Common myeloid progenitor, CD34-positive (primary cell): ENCODE measurements around the gene GCGR.

Experiments used
- CTCF ChIA-PET: fragments of 350-600 bp; sonication (Branson Sonifier 250); formaldehyde crosslinking; loops from one replicate; lab custom pipeline; 2021; ENCODE audit warnings: antibody characterized with exemption; lab: Charles Lee
- POLR2A ChIA-PET: fragments of 350-600 bp; sonication (Branson Sonifier 250); formaldehyde crosslinking; loops from one replicate; lab custom pipeline; 2021; ENCODE audit warnings: antibody characterized with exemption; lab: Charles Lee
- DNase-seq, 3 donors: peaks; one replicate each; pipeline versions ENCODE4 v3.0.0 to v3.0.0-alpha.2; 2013
- H3K27ac ChIP-seq, 2 experiments: 1 replicate in 1 of 2; 2 replicates in 1 of 2; pipeline ENCODE4 v1.7.0; 2013; ENCODE audit warnings: inconsistent platforms in 2 of 2, low read length in 2 of 2, mild to moderate bottlenecking in 2 of 2, low read depth in 1 of 2, moderate library complexity in 1 of 2; ENCODE audit not compliant: severe bottlenecking in 2 of 2, insufficient read depth in 1 of 2, poor library complexity in 1 of 2
- H3K27me3 ChIP-seq, 5 experiments: replicated peaks in 2 of 5; 1 replicate in 3 of 5; 2 replicates in 2 of 5; pipeline versions ENCODE4 v1.6.1 to v1.7.0; 2013; ENCODE audit warnings: low read length in 4 of 5, mild to moderate bottlenecking in 2 of 5, moderate library complexity in 2 of 5, inconsistent platforms in 1 of 5; ENCODE audit not compliant: insufficient read depth in 5 of 5, control insufficient read depth in 4 of 5
- H3K36me3 ChIP-seq, 4 experiments: 1 replicate in 2 of 4; 2 replicates in 2 of 4; pipeline versions ENCODE4 v1.6.1 to v1.7.0; 2013; ENCODE audit warnings: low read length in 3 of 4, control low read depth in 1 of 4, mild to moderate bottlenecking in 1 of 4; ENCODE audit not compliant: control insufficient read depth in 4 of 4, insufficient read depth in 4 of 4
- H3K4me1 ChIP-seq, 4 experiments: 1 replicate in 3 of 4; 2 replicates in 1 of 4; pipeline versions ENCODE4 v1.6.1 to v1.7.1; 2013; ENCODE audit warnings: low read length in 3 of 4, mild to moderate bottlenecking in 3 of 4, control low read depth in 1 of 4, inconsistent platforms in 1 of 4, moderate library complexity in 1 of 4; ENCODE audit not compliant: control insufficient read depth in 4 of 4, insufficient read depth in 4 of 4; ENCODE audit errors: control extremely low read depth in 1 of 4
- H3K4me3 ChIP-seq, 7 experiments: 1 replicate in 4 of 7; 2 replicates in 3 of 7; pipeline versions ENCODE4 v1.5.1 to v1.7.0; 2013; ENCODE audit warnings: mild to moderate bottlenecking in 7 of 7, low read length in 6 of 7, moderate library complexity in 6 of 7, inconsistent platforms in 2 of 7, low read depth in 2 of 7, control low read depth in 1 of 7; ENCODE audit not compliant: insufficient read depth in 4 of 7, control insufficient read depth in 1 of 7; ENCODE audit errors: extremely low read depth in 1 of 7
- H3K9me3 ChIP-seq, 5 experiments: 1 replicate in 4 of 5; 2 replicates in 1 of 5; pipeline versions ENCODE4 v1.6.1 to v1.7.1; 2013; ENCODE audit warnings: low read length in 4 of 5, mild to moderate bottlenecking in 2 of 5, inconsistent platforms in 1 of 5, low read depth in 1 of 5, moderate library complexity in 1 of 5; ENCODE audit not compliant: control insufficient read depth in 4 of 5, insufficient read depth in 2 of 5; ENCODE audit errors: control extremely low read depth in 1 of 5
- WGBS: methylation state at CpG from one replicate; pipeline ENCODE4 v1.1.5; 2013; ENCODE audit not compliant: insufficient coverage; 5-methylcytosine and 5-hydroxymethylcytosine counted together

The GCGR gene

DNA sequence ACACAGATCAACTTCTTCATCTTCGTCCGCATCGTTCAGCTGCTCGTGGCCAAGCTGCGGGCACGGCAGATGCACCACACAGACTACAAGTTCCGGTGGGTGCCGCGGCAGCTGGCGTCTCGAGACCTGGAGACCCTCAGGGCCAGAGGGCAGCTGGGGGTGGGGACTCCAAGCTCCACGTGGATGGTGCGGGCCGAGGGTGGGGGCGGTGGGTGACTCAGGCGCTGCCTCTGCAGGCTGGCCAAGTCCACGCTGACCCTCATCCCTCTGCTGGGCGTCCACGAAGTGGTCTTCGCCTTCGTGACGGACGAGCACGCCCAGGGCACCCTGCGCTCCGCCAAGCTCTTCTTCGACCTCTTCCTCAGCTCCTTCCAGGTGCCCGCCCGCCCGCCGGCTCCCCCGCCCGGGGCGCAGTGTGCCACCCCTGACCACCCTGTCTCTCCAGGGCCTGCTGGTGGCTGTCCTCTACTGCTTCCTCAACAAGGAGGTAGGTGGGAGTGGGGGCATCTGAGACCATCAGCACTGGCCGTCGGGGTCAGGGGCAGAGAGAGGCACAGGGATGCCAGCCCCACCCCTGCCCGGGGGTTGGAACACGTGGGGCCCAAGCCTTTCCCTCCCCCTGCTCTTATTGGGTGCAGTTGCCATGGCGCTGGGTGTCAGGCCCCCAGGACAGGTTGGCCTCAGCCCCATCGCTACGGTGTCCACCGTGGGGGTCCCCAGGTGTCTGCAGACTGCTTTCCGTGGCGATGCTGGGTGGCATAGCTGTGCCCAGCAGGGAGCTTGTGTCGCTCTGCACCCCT, 8.8 kb downstream of the GCGR start:
- no peaks in the 10 kb centered on the region for H3K4me1 ChIP-seq
- 95% methylated on average over 35 of the region's 45 CpGs for whole genome bisulfite sequencing
- no peak for DNase-seq
- ChIA-PET POLR2A (interaction anchor here (0.6 kb wide), 1 partner anchor 119 kb away, joined by 3 read pairs; no protein-coding TSS in a partner anchor), CTCF (interaction anchor here (0.5 to 1.3 kb wide), 3 partner anchors 13 to 67 kb away, joined by 3 to 4 read pairs (median 3); no protein-coding TSS in a partner anchor)
- H3K27ac ChIP-seq, result no peak overlapping the region
- no peaks in the 10 kb centered on the region for H3K36me3 ChIP-seq
- no peak overlapping the region for H3K4me3 ChIP-seq
- H3K27me3 ChIP-seq, result peaks cover 0 to 38% (median 8%) of the 10 kb centered on the region in 5 experiments
- no peaks in the 10 kb centered on the region for H3K9me3 ChIP-seq

DNA sequence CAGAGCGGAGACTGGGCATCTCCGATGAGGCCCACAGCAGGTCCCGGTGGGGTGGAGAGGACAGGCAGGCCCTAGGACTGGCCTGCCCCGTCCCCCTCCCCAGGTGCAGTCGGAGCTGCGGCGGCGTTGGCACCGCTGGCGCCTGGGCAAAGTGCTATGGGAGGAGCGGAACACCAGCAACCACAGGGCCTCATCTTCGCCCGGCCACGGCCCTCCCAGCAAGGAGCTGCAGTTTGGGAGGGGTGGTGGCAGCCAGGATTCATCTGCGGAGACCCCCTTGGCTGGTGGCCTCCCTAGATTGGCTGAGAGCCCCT, 9.4 kb downstream of the GCGR start:
- Histone ChIP-seq H3K36me3 (no peaks in the 10 kb centered on the region), H3K27ac (no peak overlapping the region), H3K4me1 (no peaks in the 10 kb centered on the region), H3K27me3 (peaks cover 0 to 38% (median 7%) of the 10 kb centered on the region in 5 experiments), H3K4me3 (no peak overlapping the region), H3K9me3 (no peaks in the 10 kb centered on the region)
- ChIA-PET POLR2A (interaction anchor here (0.6 kb wide), 1 partner anchor 120 kb away, joined by 3 read pairs; no protein-coding TSS in a partner anchor), CTCF (interaction anchor here (0.5 to 1.2 kb wide), 2 partner anchors 13 to 67 kb away, joined by 3 read pairs; no protein-coding TSS in a partner anchor)
- 96% methylated on average over 14 of the region's 15 CpGs for WGBS
- DNase-seq, result no peak

DNA sequence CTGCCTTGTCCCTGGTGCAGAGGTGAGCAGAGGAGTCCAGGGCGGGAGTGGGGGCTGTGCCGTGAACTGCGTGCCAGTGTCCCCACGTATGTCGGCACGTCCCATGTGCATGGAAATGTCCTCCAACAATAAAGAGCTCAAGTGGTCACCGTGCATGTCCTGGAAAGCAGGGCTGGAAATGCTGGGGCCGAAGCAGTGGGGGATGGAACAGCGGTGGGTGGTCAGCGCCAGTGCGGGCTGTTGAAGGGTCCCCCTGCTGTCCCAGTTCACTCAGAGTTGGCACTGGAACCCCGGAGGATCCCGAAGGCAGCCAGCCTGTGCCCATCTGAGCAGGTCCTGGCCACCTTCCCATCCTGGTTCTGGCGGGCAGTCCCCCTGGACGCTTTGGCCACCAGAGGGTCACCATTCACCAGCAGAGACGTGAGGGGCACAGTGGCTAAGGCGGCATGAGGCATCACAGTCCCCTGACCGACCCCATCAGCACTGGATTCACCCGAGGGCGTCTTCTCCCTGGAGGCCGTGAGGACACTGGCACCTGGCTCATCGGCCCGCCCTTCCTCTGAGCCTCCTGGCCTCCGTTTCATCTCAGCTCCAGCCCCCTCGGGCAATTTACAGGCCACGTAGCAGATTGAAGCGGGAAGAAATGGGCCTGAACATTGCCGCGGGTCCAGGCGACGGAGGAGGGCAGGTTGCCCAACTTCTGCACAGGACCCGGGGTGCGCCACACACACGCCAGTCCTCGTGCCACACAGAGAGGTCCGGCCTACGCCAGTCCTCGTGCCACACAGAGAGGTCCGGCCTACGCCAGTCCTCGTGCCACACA, 10.1 kb downstream of the GCGR start:
- Histone ChIP-seq H3K27me3 (peaks cover 0 to 35% (median 8%) of the 10 kb centered on the region in 5 experiments), H3K4me3 (no peak overlapping the region), H3K9me3 (no peaks in the 10 kb centered on the region), H3K4me1 (no peaks in the 10 kb centered on the region), H3K27ac (no peak overlapping the region), H3K36me3 (no peaks in the 10 kb centered on the region)
- ChIA-PET POLR2A (interaction anchor here (0.5 kb wide), 1 partner anchor 11 kb away, joined by 3 read pairs; no protein-coding TSS in a partner anchor), CTCF (interaction anchor here (1.6 kb wide), 1 partner anchor 83 kb away, joined by 5 read pairs; no protein-coding TSS in a partner anchor)
- no peak for DNase-seq
- 96% methylated on average over 26 of the region's 41 CpGs for WGBS

DNA sequence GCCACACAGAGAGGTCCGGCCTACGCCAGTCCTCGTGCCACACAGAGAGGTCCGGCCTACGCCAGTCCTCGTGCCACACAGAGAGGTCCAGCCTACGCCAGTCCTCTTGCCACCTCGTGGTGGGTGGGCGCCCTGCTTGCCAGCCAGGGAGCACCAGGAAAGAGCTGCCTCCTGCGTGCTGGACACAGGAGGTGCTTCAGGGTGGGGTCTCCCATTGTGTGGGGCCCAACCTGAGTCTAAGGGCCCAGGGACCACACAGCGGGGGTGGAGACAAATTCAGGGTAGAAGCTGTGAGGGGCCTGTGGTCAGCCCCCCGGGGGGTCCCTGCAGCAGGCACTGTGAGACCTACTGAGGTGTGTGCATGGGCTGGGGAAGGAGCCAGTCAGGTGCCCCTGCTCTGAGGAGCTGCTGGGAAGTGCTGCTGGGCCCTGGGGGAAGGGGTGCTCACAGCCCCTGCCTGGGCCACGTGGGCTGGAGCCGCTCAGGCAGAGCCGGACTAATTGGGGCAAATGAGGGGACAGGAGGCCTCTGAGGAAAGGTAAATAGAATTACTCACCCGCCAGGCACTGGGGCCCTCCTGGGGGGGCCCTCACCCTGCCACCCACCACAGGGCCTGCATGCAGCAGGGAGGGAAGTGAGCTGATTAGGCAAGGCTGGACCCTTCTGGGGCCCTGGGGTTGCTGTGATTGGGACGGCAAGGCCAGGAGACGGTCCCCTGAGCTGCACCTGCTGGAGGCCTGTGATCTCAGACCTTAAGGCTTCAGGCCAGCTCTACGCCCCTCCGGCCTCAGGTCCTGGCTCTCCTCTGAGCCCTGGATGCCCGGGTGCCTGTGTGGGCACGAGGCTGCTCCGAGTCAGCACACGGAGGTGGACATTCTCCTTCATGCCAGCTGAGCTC, 11.0 kb downstream of the GCGR start:
- no peaks in the 10 kb centered on the region for H3K9me3 ChIP-seq
- H3K4me3 ChIP-seq, result no peak overlapping the region
- CTCF ChIA-PET, result interaction anchor here (1.6 kb wide), 1 partner anchor 84 kb away, joined by 5 read pairs; no protein-coding TSS in a partner anchor
- H3K27ac ChIP-seq, result no peak overlapping the region
- DNase-seq, result no peak
- WGBS, result 93% methylated on average over 16 of the region's 24 CpGs
- no peaks in the 10 kb centered on the region for H3K4me1 ChIP-seq
- peaks cover 0 to 35% (median 3%) of the 10 kb centered on the region in 5 experiments for H3K27me3 ChIP-seq
- POLR2A ChIA-PET, result no interaction called here
- H3K36me3 ChIP-seq, result no peaks in the 10 kb centered on the region

DNA sequence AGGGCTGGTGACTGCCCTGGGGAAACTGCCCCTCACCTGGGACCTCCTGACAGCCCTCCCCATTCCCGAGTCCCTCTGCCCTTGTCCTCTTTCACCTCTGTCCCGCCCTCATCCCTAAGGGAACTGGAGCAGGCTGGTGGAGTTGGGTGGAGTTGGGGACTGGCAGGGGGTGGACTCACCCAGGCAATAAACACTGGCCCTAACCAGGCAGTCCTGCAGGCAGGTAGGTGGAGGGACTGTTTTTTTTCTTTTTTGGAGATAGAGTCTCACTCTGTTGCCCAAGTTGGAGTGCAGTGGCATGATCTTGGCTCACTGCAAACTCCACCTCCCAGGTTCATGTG, 11.7 kb downstream of the GCGR start:
- POLR2A ChIA-PET, result no interaction called here
- CTCF ChIA-PET, result interaction anchor here (1.6 kb wide), 1 partner anchor 85 kb away, joined by 5 read pairs; no protein-coding TSS in a partner anchor
- Histone ChIP-seq H3K27ac (no peak overlapping the region), H3K9me3 (no peaks in the 10 kb centered on the region), H3K36me3 (no peaks in the 10 kb centered on the region), H3K4me3 (no peak overlapping the region), H3K4me1 (no peaks in the 10 kb centered on the region), H3K27me3 (peaks cover 0 to 29% (median 3%) of the 10 kb centered on the region in 5 experiments)
- no peak for DNase-seq
- no CpG with 5 or more reads among the region's 2 CpGs for WGBS

DNA sequence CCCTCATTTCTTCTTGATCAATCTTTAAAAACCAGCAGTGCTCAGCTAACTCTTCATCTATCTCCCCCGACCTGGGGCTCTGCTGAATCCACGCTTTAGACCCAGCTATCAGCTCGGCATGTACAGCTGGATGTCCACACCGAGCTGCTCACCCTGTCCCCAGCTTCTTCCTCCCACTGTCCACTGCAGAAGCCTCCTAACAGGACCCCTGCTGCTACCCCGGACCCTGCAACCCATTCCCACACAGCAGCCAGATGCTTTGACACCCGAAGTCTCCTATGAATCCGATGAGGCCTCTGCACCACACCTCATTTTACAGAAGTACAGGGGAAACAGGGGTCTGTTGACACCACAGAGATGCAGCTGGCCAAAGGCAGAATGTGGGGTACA, 13.8 kb downstream of the GCGR start:
- Histone ChIP-seq H3K4me3 (no peak overlapping the region), H3K9me3 (no peaks in the 10 kb centered on the region), H3K27ac (no peak overlapping the region), H3K27me3 (peaks cover 0 to 22% (median 3%) of the 10 kb centered on the region in 5 experiments), H3K4me1 (peaks cover 0 to 12% (median 5%) of the 10 kb centered on the region in 4 experiments), H3K36me3 (peaks cover 0 to 7% (median 2%) of the 10 kb centered on the region in 4 experiments)
- no peak for DNase-seq
- WGBS, result 57% methylated on average over 4 of the region's 7 CpGs
- ChIA-PET CTCF (interaction anchor here (0.7 kb wide), 1 partner anchor 37 kb away, joined by 3 read pairs; no protein-coding TSS in a partner anchor), POLR2A (no interaction called here)
